HL-60 (cell line): Measurements from ENCODE around the gene CTTNBP2NL.

Experiments
- CTCF ChIP-seq: IDR thresholded peaks from one replicate; pipeline ENCODE4 v1.5.1; 2011; ENCODE audit warnings: low read length, control low read depth, inconsistent platforms; ENCODE audit not compliant: insufficient read depth
- GABPA ChIP-seq: IDR thresholded peaks from 2 replicates; pipeline ENCODE4 v1.6.1; 2012; ENCODE audit warnings: low read depth
- POLR2AphosphoS5 ChIP-seq: IDR thresholded peaks from 2 replicates; pipeline ENCODE4 v1.6.1; 2012; ENCODE audit warnings: low read depth
- TF ChIP-seq, protein P1 (sequence below): IDR thresholded peaks from 2 replicates; pipeline ENCODE4 v1.6.1; 2012; ENCODE audit warnings: low read depth; ENCODE audit not compliant: insufficient replicate concordance

GRCh38 chr1:112505878-112506277 is 109.9 kb downstream of the CTTNBP2NL start:
- TF ChIP-seq CTCF: no peak
- TF ChIP-seq POLR2AphosphoS5: no peak
- TF ChIP-seq, protein P1, sequence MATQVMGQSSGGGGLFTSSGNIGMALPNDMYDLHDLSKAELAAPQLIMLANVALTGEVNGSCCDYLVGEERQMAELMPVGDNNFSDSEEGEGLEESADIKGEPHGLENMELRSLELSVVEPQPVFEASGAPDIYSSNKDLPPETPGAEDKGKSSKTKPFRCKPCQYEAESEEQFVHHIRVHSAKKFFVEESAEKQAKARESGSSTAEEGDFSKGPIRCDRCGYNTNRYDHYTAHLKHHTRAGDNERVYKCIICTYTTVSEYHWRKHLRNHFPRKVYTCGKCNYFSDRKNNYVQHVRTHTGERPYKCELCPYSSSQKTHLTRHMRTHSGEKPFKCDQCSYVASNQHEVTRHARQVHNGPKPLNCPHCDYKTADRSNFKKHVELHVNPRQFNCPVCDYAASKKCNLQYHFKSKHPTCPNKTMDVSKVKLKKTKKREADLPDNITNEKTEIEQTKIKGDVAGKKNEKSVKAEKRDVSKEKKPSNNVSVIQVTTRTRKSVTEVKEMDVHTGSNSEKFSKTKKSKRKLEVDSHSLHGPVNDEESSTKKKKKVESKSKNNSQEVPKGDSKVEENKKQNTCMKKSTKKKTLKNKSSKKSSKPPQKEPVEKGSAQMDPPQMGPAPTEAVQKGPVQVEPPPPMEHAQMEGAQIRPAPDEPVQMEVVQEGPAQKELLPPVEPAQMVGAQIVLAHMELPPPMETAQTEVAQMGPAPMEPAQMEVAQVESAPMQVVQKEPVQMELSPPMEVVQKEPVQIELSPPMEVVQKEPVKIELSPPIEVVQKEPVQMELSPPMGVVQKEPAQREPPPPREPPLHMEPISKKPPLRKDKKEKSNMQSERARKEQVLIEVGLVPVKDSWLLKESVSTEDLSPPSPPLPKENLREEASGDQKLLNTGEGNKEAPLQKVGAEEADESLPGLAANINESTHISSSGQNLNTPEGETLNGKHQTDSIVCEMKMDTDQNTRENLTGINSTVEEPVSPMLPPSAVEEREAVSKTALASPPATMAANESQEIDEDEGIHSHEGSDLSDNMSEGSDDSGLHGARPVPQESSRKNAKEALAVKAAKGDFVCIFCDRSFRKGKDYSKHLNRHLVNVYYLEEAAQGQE: no peak
- no peak for TF ChIP-seq GABPA
